ENCODE data around the gene SUB1.
A peak's percentile ranks its signal among the peaks of the same experiment; 100 is the strongest.
"Not testable (repeated sequence)": the region's sequence is repeated elsewhere in the genome, so short reads cannot be mapped to it uniquely, and the experiment has no call there.

The SUB1 gene

DNA sequence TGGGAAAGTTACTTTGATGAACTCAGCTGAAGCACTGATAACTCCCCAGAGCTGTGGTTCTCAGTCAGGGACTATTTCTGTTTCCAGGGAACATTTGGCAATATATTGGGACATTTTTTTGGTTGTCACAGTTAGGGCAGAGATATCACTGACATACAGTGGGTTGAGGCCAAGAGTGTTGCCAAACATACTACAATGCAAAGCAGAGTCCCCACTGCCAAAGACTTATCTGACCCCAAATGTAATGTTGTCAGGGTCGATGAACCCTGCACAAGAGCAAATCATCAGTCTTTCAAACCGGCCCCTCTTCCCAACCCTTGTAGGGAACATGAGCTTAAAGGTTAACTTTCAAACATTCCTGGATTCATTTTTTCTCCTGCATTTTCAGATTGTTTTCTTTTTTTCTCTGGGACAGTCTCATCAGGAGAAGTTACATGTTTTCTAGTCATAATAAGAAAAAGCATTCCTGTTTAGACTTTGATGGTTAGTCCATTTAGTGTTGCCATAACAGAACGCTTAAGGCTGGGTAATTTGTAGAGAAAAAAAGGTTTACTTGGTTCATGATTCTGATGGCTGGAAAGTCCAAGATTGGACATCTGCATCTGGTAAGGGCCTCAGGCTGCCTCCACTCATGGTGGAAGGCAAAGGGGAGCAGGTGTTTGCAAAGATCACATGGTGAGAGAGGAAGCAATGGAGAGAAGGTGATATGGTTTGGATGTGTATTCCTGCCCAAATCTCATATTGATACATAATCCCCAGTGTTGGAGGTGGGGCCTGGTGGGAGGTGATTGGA is 18.8 kb upstream of the SUB1 start:
- DNase-seq (ENCODE audit: low read depth) = no peak

- DNase-seq (ENCODE audit: low read depth) = no peak
Observed at GRCh38 chr5:32571128-32571527, 14.2 kb upstream of the SUB1 start.

- DNase-seq (ENCODE audit: low read depth) = no peak
Observed at GRCh38 chr5:32572778-32573480, 12.4 kb upstream of the SUB1 start.

DNA sequence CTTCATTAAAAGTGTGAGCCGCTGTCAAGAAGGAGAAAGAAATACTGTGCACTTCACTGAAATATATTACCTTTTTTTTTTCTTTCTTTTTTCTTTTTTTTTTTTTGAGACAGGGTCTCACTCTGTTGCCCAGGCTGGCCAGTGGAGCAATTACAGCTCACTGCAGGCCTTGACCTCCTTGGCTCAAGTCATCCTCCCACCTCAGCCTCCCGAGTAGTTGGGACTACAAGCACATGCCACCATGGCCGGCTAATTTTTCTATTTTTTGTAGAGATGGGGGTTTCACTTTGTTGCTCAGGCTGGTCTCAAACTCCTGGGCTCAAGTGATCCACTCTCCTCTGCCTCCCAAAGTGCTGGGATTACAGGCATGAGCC is 11.9 kb upstream of the SUB1 start:
- not testable (repeated sequence) for DNase-seq (ENCODE audit: low read depth)

GRCh38 chr5:32574540-32575175 is 10.7 kb upstream of the SUB1 start:
- DNase-seq (ENCODE audit: low read depth) = no peak

- DNase-seq (ENCODE audit: low read depth) = no peak
Observed at GRCh38 chr5:32578363-32578762, 7.0 kb upstream of the SUB1 start.

DNA sequence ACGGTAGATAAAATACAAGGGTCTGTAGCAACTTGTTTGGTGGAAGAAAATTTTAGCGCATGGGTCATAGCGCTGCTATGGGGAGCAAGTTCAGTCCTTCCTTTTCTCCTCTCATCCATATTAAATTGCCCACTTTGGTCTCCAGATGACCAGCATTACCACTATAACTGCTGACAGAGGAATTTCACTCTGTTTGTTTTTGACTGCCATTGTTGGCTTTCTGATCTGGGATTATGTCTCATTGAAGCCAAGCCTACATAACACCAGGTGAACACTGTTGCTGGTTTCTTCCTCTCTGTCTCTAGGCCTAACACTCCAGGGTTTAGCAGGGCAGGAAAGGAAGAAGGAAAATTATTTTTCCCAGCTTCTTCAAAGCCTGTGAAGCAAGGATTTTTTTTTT is 6.6 kb upstream of the SUB1 start:
- DNase-seq (ENCODE audit: low read depth) = no peak

- DNase-seq (ENCODE audit: low read depth) = no peak
Observed at GRCh38 chr5:32581010-32581785, 4.2 kb upstream of the SUB1 start.

DNA sequence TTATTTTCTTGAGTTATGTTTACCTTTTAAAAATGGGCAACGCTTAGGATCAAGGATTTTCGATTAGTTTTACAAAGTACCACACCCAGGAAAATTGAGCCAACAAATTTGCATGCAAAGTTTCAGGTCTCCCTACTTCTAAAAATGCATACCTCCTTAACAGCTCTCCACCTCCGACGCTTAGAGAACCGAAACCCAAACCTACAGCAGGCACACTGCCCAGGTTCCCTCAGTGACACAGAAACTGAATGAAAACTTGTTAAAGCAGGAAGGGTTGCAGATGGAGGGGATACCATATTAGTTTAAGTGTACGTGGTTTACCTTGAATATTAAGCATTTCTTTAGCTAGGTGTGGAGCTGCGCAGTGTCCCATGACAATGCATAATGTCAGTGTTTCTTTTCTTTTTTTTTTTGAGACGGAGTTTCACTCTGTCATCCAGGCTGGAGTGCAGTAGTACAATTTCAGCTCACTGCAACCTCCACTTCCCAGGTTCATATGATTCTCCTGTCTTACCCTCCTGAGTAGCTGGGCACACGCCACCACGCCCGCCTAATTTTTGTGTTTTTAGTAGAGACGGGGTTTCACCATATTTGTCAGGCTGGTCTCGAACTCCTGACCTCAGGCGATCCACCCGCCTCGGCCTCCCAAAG is 1.6 kb upstream of the SUB1 start:
- no peak for DNase-seq (ENCODE audit: low read depth)

DNA sequence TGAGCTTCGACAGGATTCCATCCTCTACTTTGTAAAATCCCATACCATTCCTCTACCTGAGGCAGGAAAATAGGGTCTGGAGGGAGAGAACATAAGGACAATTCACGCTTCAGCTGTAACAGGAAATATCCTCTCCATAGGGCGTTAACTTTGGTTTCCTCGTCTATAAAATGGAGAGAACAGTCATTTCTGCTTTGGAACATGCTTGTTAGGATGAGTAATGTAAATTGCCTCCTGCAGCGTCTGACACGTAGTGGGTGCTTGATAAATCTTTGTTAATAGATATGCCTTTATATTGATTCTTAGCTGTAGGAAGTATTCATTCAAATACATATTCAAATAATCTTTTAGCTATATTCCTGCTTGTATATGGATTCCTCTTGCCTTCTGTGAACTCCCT is 711 bp upstream of the SUB1 start:
- no peak for DNase-seq (ENCODE audit: low read depth)

DNA sequence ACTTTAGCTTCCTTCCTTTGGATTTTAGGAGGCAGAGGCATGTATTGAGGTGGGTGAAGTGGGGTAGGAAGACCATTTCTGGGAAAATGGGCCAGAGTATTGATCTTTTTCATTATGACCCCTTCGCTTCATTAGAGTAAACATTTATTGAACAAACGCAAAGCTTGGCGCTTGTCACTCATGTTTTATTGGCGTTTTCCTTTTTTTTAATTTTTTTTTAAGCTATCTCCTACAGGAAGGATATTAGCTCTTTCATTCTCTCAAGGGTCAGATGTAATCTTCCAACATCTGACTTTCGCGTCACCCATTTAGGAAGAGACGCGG is 273 bp upstream of the SUB1 start:
- no peak for DNase-seq (ENCODE audit: low read depth)

- no peak for DNase-seq (ENCODE audit: low read depth)
Observed at GRCh38 chr5:32586276-32586599, 881 bp downstream of the SUB1 start.

DNA sequence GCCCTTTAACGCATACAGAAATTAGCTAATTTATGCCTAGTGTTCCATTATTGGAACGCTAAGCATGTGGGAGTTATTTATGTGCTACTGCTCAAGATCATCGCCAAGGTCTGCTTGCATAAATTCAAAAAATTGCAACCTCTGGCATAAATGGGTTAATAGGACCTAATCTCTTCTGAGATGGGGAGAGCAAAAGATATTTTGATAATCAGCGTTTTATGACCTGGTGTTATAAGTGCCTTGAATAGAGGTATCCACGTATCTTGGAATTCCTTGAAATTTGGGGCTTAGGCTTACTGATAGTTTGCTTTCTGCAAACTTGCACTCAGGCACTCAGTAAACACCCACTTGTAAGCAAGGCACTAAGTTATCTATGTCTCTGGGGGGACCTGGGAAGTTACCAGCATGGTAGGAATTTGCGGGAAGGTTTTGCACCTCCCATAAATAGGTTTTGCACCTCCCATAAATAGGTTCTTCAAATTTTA is 1.8 kb downstream of the SUB1 start:
- DNase-seq (ENCODE audit: low read depth) = no peak

GRCh38 chr5:32589416-32589815 is 4.1 kb downstream of the SUB1 start:
- no peak for DNase-seq (ENCODE audit: low read depth)

- DNase-seq (ENCODE audit: low read depth) = peak; percentile 52
Observed at GRCh38 chr5:32589942-32590869, 4.8 kb downstream of the SUB1 start.

DNA sequence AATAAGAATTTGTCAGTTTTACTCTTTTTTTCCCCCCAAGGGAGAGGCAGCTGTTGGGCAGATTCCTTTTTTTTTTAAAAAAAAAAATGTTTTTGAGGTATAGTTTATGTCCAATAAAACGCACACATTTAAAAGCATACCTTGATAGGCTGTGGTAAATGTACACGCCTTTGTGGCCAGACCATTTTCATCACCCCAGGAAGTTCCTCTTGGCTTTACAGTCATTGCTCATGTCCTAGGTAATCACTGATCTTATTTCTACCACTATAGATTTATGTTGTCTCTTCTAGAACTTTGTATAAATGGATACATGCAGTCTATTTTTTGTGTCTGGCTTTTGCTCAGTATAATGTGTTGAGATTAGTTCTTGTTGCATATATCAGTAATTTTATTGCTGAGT is 9.8 kb downstream of the SUB1 start:
- no peak for DNase-seq (ENCODE audit: low read depth)

DNA sequence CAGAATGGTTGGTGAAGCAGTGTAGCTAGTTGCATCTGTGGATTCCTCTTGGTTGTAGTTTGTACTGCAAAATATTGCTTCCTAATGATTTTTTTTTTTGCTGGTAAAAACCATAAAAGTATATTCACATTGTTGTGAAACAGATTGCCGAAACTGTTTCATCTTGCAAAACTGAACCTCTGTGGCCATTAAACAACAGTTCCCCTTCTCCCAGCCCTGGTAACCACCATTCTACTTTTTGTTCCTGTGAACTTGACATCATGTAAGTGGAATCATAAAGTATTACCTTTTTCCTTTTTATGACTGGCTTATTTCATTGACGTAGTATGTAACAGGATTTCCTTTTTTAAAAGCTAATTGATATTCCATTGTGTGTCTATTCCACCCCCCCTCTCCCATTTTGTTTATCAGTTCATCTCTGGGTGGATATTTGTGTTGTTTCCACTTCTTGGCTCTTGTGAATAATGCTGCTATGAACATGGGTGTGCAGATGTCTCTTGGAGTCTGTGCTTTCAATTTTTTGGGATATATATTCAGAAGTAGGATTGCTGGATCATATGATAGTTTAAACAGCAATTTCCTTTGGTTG is 11.8 kb downstream of the SUB1 start:
- DNase-seq (ENCODE audit: low read depth) = no peak

GRCh38 chr5:32598260-32598937 is 13.0 kb downstream of the SUB1 start:
- no peak for DNase-seq (ENCODE audit: low read depth)

DNA sequence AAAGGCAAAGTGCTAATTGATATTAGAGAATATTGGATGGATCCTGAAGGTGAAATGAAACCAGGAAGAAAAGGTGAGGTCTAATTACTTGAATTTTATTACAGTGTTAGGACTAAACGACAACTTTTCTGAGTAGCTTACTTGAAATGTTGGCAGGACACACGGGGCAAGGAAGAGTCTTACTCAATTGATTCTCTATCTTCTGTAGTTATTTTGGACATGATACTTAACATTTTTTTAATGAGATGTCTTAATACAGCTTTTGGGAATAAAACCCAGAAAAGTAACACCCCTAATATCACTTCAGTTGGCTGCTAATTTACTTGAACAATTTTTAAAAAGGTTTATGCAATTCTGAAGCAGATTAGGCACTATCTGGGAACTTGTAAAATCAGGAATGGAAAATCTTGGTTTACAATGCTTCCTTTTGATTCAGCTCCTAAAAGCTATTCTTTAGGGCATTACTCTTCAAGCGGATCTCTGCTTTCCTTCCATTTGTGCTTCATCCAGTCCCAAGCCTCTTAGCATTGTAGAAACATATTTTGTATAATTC is 13.7 kb downstream of the SUB1 start:
- DNase-seq (ENCODE audit: low read depth) = no peak

Data from amniotic epithelial cell (primary cell).